NK-92 (cell line): ENCODE measurements around the gene FAM3A.
"Not testable (repeated sequence)": the region's sequence is repeated elsewhere in the genome, so short reads cannot be mapped to it uniquely, and the experiment has no call there.

Experiments
- DNase-seq: peaks from one replicate; lab custom pipeline; 2025; ENCODE audit not compliant: unreplicated experiment; lab: John Stamatoyannopoulos, UW

Gene FAM3A, protein sequence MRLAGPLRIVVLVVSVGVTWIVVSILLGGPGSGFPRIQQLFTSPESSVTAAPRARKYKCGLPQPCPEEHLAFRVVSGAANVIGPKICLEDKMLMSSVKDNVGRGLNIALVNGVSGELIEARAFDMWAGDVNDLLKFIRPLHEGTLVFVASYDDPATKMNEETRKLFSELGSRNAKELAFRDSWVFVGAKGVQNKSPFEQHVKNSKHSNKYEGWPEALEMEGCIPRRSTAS

DNA sequence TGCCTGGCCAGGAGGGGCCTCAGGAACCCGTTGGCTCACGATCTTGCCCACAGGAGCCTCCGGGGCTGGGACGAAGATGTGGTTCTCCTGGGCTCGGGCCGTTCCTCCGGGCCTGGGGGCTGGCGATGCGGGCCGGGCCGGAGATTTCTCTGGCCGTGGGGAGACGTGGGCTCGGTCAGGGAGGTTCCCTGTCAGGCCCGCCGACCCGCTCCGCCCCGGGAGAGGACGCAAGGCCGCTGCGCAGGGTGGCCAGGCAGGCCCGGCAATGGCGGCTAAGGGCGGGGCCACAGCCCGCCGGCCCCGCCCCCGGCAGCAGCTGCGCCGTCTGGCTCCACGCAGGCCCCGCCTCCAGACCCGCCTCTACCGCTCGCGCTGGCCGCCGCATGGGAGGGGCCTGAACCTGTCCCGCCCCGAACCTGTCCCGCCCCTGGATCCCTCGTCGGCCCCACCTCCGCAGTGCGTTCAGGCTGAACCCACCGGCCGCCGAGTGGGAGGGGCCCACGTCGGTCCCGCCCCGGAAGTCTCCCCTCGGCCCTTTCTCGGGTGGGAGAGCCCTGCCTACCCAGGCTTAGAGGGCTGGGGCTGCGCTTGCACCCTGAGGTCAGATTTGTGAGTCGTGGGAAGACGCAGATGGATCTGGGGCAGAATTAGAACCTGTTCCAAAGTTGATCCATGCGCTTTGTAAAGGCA, at the start of gene FAM3A:
Gene FAM3A, minus strand, starts transcription at position 267 of the 690 bp plus-strand sequence. CDS start 460 bp downstream, outside the sequence.
- DNase-seq = peak; percentile 19

DNA sequence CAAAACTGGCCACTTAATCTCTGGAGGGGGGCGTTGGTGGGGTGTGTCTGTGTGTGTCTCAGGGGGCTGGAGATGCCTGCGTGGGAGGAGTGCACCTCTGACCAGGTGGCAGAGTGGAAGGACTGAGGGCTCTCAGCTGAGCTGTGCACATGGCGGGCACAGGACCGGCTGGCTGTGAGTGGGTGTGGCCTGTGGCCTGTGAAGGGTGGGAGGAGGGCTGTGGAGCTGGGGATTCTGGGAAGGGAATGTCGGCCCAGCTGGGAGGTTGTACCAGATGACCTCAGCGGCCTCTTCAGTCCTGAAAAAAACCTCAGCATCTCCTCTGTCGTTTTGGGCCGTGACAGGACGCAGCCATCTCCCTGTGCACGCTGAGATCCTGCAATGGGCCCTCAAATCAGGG, 46.3 kb upstream of the FAM3A start:
- not testable (repeated sequence) for DNase-seq

DNA sequence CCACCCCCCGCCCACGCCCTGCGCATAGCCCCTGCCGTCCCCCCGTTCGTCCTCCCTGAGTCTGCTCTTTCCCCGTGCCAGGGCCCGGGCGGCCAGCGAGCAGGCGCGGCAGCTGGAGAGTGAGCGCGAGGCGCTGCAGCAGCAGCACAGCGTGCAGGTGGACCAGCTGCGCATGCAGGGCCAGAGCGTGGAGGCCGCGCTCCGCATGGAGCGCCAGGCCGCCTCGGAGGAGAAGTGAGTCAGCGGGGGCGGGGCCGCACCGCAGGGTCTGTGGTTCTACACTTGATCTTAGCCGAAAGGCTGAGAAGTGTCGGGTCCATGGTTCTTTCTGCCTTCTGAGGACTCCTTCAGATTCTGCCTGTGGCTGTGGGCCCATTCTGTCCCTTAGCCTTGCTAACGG, 44.3 kb upstream of the FAM3A start:
- DNase-seq = not testable (repeated sequence)

DNA sequence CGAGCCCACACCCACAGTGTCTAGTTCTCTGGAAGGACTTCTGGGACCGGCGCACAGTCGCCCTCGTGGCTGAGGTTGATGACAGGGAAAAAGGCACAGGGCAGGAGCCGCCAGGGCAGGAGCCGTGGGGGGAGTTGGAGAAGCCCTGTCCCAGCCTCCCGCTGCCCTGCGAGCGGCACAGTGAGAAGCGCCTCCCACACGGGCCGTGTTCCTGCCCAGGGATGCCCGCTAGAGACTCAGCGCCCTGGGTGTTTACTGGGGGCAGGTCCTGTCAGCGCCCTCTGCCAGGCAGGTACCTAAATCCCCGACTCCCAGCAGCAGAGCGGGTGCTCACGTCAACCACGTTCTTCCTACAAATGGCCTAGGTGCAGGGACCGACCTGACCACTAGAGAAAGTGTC, 42.9 kb upstream of the FAM3A start:
- DNase-seq = not testable (repeated sequence)

DNA sequence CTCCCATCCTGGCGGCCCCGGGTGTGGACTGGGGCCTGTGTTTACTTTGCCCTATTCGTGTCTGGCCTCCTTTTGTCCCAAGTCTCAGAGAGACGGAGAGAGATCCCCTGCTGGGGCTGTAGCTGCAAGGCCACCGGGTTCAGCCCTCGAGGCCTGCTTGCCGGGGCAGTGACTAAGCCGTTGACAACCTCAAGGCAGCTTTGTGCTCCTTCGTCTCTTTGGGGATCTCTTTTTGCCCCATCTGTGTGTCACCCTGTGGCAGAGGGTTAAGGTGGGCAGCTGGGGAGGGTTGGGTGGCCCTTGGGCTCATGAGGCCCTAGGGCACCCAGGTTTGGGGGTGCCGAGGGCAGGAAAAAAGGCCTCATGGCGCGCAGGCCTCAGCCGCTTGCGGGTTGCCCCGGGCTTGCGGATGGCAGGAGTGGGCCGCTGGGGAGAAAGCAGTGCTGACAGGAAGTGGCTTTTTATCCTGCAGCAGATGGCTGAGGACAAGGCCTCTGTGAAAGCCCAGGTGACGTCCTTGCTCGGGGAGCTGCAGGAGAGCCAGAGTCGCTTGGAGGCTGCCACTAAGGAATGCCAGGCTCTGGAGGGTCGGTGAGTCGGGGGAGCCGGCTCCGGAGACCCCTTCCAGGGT, 42.1 kb upstream of the FAM3A start:
- DNase-seq = not testable (repeated sequence)

DNA sequence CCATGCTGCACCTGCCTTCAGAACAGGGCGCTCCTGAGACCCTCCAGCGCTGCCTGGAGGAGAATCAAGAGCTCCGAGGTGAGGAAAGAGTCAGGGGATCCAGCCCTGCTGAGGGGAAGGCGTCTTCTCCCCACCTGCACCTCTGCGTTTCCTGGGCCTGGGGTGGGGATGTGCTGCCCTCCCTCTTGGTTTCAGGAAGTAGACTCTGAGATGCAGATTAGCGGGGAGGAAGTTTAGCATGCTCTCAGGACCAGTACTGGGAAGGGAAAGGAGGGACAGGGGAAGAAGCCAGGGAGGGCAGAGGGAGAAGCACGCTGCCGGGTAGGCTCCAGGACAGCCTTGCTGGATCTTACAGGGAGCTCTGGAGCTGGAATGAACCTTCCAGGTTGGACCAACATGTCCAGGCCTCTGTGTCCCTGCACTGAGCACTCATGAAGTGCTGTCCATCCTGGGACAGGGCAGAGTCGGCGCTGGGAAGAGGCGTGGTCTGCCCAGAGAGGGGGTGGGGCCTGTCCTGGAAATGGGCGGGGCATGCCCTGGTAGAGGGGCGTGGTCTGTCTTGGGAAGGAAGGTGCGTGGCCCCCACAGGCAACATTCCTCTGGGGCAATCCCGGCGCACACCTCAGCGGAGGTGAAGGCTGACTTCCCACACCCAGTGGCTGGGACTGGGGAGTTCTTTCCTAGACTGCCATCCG, 36.2 kb upstream of the FAM3A start:
- DNase-seq = not testable (repeated sequence)

DNA sequence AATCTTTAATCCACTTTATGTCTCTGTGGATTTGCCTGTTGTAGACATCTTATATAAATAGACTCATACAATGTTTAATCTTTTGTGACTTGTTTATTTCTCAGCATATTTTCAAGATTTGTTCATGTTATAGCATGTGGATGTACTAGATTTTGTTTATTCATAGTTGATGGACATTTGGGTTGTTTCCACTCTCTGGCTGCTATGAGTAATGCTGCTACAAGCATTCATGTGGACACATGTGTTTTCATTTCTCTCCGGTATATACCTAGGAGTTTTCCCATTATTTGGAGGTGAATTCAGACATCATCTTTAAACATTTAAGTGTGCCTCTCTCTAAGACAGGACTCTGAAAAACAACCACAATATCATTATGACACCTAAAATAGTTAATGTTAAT, 33.7 kb upstream of the FAM3A start:
- DNase-seq = no peak

DNA sequence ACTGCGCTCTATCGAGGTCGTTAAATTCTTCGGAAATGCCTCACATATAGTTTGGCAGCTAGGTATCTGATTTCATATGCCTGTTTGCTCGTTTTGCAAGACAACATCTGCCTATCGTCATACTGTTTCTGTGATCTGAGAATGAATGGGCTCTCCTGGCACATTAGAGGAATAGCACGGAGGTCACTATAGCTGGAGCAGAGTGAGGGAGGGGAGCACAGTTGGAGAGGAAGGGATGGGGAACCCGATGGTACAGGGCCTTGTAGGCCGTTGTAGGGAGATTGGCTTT, 31.9 kb upstream of the FAM3A start:
- no peak for DNase-seq

DNA sequence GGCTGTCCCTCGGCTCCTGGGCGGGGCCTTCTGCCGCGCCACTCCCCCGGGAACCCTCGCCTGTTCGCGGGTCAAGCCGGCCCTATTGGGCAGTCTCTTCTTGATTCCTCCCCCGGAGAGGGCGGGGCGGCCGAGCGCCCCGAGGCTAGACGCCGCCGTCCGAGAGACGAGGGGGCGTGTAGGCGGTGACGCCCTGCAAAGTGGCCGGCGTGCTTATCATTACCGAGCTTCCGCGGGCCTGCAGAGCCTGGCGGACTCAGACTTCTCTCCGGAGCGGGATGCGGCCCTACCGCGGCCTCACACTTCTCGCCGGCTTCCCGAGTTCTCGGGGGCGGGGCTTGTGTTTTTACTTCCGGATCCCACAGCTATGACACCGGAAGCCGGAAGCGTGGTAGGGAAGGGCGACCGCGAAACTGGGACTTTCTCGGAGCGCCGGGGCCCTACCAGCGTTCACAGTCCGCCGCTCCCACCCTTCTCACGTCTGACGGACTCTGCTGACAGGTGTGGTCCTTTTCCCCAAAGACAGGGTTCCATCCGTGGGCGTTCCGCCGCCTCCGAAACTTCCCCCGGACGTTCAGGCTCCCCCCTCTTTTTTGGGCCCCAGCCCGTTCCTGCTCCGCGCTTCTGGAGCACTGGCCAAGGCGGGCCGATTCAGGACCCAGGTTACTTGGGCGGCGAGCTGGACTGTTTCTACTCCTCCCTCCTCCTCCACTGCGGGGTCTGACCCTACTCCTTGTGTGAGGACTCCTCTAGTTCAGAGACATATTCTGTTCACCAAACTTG, 31.4 kb upstream of the FAM3A start, which contains the start of gene IKBKG:
Gene IKBKG, plus strand, starts transcription at position 376 of the 783 bp plus-strand sequence. CDS start 4,383 bp downstream, outside the sequence.
- DNase-seq = peak; percentile 20

DNA sequence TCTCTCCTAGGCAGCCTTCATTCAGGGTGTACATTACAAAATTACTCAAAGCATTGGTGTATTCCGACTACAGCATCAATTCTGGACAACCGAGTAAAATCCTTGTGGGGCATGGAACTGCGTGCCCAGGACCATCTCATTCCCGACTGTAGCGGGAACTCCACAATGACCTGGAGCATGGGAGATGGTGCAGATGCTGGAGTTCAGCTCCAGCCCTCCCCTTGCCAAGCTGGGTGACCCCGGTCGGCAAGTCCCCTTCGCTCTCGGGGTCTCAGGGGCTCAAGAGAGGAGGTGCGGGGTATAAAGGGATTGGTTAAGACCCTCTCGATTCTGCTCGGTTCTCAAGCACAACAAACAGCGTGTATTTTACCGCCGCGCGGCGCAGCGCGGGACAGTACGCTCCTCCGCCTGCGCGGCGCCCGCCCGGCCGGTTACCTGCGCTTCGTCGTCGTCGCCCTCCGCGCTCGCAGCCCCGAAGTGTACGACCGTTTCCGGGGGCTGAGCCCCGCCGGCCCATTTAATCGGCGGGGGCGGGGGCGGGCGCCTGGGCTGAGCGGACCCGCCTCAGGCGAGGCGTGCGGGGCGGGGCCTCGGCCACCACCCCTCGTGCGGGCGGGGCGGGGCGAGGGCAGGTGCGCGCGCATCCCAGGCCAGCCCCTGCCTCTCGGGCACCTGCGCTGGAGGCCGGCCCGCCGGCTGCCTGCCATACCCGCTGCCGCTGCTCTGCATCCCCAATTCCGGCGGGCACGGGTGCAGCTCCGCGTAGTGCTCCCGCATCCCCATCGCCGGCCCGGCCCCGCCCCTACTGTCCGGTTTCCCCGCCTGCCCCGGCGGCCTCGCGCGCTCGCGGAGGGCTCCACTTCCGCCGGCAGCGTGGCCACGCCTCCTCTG, 30.6 kb upstream of the FAM3A start, which contains the start of gene G6PD:
Gene G6PD, minus strand, starts transcription at position 493 of the 891 bp plus-strand sequence. CDS start 691 bp downstream, outside the sequence.
- no peak for DNase-seq

DNA sequence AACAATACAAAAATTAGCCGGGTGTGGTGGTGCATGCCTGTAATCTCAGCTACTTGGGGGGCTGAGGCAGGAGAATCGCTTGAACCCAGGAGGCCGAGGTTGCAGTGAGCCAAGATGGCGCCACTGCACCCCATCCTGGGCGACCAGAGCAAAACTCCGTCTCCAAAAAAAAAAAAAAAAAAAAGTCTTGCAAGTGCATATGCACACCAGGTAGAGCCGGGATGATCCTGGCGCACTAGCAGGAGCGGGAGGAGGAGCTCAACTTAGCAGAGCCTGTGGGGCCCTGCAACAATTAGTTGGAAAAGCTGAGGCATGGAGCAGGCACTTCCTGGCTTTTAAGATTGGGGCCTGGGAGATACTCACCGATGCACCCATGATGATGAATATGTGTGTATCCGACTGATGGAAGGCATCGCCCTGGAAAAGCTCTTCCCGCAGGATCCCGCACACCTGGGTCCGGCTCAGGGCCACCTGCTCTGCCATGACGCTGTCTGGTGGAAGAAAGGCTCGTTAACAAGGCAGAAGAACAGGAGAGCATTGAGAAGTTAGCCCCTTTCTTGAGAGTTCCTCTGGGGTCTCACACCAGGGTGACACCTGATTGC, 29.7 kb upstream of the FAM3A start:
- no peak for DNase-seq

DNA sequence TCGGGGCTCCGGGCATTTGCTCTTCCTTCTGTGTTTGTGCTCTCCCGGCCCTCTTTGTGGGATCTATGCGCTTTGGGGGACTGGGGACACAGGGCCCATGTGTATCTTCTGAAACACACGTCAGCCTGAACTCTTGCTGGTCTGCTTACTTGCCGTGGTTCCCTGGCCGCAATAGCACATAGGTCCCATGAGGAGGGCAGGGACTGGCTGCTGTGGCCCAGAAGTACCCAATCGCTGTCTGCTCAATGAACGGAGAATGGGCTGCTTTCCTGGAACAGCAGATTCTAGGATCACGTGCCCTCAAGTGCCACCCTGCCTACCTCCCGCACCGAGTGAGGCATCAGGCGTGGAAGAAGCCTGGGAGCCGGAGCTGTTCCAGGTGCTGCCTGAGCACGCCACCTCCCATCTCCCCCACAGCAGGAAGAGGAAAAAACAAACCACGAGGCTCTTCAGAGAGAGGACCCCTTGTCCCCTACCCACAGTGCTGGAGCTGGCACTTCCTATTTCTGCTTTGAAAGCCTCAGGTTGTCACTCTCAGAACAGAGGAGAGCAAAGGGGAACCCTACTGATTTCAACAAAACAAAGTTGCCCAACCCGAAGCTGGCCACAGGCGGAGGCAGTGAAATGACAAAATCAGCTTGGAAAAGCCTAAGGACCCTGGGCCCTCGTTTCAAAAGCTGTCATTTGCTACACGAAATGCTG, 26.8 kb upstream of the FAM3A start:
- no peak for DNase-seq

DNA sequence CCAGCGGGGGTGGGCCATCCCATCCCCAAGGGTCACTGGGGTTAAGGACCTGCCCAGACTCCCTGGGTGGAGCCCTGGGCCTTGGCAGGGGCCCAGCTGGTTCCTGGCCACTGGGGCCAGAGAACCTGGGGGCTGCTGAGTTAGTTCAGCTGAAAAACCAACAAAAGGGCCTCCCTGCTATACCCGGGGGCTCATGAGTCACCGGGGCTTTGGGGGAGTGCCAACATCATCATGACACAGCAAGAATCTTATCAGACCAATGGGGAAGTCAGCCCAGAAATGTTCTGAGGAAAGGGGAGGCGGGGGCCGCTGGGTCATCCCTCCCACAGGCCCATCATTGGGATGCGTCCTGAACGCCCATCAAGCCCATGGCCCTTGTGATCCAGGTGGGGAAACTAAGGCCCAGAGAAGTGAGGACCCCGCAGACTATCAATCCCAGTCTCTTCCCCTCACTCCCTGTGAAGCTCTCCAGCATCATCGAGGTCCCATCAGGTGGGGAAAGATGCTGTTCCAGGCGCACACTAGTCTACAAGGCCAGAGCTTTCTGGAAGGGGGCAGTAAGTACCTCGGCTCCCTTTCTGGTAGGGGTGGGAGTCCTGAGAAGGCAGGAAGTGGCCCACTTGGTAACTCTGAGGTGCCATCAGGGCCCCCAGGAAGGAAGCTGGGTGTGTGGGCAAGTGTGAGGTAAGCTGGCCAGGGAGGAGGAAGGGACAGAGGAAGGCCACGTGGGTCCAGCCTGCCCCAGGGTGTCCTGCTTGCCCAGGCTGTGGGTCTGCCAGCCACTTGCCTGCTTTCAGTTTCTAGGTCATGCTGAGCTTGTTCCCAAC, 26.1 kb upstream of the FAM3A start:
- DNase-seq = no peak

DNA sequence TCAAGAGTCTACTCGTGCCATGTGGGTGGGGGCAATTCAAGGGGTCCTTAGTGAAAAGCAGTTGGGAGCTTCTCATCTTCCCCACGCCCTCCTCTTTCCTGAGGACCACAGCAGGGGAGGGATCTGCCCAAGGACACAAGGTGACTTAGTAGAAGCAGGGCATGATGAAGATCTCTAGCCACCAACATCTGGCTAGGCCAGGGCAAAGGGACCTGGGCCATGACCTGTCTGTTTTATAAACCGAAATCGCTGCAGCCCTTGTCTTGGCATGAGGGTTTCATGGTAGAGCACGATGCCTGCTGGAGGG, 25.5 kb upstream of the FAM3A start:
- DNase-seq = no peak

DNA sequence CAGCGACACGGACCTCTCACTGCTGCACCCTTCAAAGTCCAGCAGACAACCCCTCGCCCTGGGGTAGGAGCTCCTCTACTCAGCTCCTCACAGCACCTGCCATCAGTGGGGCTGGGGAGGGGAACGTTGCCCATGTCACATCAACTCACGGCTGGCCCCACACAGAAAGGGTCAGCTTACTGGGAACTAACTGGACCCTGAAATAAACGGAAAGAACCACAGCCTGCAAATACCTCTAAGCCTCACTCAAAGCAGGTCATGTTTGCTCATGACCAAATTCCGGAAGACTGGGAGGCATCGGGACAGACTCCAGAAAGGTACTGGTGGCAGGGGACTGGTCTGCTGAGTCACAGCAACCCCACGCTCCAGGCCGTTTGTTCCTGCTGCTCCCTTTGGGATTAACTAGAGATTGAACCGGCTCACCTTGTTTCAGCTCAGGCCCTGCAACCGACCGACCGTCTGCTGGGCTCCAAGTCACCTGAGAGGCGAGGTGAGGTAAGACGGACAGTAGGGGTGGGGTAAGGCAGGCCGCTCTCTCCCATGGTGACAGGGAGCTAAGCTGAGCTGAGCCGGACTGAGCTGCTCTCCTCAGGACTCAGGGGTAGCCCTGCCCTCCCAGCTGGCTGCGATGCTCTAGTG, 25.0 kb upstream of the FAM3A start:
- DNase-seq = no peak

DNA sequence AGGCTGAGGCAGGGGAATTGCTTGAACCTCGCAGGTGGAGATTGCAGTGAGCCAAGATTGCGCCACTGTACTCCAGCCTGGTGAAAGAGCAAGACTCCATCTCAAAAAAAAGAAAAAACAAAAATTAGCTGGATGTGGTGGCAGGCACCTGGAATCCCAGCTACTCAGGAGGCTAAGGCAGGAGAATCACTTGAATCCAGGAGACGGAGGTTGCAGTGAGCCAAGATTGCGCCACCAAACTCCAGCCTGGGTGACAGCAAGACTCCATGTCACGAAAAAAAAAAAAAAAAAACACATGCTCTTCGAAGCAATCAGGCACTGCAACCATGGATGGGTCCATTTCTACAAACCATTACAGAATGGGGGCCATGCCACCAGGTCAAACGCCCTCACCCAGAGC, 24.3 kb upstream of the FAM3A start:
- not testable (repeated sequence) for DNase-seq

DNA sequence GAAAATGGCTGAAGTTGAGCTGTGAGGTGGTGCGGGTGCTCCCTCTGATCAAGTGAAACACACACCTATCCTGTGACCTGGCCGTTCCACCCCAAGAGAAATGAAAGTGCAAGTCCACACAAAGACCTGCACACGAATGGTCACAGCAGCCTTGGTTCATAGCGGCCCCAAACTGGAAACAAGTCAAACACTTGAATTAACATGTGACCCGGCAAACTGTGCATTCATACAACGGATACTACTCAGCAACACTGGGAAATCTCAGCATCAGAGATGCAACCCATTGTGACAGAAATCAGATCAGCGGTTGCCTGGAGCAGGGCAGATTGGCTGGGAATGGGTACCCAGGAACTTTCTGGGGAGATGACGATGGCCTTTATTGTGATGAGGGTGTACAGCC, 23.0 kb upstream of the FAM3A start:
- no peak for DNase-seq

DNA sequence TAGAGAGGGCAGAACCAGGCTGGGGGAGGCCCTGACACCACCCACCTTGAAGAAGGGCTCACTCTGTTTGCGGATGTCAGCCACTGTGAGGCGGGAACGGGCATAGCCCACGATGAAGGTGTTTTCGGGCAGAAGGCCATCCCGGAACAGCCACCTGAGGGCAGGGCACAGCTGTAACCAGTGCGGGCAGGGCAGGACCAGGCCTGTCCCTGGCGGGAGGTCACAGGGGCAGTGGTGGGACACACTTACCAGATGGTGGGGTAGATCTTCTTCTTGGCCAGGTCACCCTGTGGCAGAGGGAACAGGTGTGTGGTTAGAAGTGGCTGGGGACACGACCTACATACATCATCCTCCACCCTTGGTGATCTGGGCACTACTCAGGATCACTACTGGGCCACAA, 19.9 kb upstream of the FAM3A start:
- DNase-seq = no peak
